ENCODE results near the gene ABHD12. TPM values are rescaled to one million over a fixed set of nuclear protein-coding genes. Genes with fewer than 3 reads are reported as not detected.

Gene ABHD12
- total and polyA plus RNA-seq, 12 donors = 17.6 to 95.8 (median 54.1) TPM

DNA sequence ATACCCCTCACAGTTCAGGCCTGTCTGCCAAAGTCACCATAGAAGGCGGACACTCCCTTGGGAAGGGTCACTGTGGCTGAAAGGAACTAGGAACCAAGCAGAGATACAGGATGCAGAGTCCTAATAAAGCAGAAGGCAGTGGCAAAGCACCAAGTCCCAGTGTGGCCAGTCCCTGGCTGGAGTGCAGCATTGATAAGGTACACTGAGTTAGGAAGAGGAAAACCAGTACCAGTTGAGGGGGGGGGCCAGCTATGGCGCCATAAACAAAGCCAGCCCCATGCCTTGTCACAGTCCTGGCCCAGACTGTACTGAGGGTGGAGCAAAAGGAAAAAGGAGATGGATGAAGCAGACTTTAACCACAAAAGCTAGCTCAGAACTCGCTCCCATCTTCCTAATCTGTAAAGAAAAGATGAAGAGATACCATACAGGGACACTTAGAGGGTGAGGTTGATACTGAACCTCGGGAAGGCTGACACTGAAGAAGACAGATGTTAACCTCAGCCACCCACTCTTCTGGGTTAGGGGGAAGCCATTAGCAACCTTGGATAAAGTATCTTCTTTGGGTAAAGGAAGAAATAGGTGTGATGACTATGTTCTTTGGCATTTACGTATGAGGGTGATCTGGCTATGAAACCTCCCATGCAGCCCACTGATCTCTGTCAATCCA is 7.8 kb downstream of the ABHD12 start:
- no peak for DNase-seq
- no peaks in the 10 kb centered on the region for H3K4me1 ChIP-seq (replicated peaks in 1 of 2)
- no peak overlapping the region for H3K4me3 ChIP-seq
- intact Hi-C loops (cut with DNase I) = no loop called here
- no peak overlapping the region for H3K27ac ChIP-seq
- no peaks in the 10 kb centered on the region for H3K9me3 ChIP-seq (replicated peaks in 1 of 3)
- no peaks in the 10 kb centered on the region for H3K27me3 ChIP-seq
- 83 to 90% (median 88%) methylated on average over 5 of the region's 5 CpGs for WGBS, 4 donors
- H3K36me3 ChIP-seq (replicated peaks in 1 of 2) = no peaks in the 10 kb centered on the region
- TF ChIP-seq, protein P1, sequence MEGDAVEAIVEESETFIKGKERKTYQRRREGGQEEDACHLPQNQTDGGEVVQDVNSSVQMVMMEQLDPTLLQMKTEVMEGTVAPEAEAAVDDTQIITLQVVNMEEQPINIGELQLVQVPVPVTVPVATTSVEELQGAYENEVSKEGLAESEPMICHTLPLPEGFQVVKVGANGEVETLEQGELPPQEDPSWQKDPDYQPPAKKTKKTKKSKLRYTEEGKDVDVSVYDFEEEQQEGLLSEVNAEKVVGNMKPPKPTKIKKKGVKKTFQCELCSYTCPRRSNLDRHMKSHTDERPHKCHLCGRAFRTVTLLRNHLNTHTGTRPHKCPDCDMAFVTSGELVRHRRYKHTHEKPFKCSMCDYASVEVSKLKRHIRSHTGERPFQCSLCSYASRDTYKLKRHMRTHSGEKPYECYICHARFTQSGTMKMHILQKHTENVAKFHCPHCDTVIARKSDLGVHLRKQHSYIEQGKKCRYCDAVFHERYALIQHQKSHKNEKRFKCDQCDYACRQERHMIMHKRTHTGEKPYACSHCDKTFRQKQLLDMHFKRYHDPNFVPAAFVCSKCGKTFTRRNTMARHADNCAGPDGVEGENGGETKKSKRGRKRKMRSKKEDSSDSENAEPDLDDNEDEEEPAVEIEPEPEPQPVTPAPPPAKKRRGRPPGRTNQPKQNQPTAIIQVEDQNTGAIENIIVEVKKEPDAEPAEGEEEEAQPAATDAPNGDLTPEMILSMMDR (IDR thresholded peaks at IDR 0.05) = no peak
- TF ChIP-seq POLR2A (IDR thresholded peaks at IDR 0.05) = no peak

DNA sequence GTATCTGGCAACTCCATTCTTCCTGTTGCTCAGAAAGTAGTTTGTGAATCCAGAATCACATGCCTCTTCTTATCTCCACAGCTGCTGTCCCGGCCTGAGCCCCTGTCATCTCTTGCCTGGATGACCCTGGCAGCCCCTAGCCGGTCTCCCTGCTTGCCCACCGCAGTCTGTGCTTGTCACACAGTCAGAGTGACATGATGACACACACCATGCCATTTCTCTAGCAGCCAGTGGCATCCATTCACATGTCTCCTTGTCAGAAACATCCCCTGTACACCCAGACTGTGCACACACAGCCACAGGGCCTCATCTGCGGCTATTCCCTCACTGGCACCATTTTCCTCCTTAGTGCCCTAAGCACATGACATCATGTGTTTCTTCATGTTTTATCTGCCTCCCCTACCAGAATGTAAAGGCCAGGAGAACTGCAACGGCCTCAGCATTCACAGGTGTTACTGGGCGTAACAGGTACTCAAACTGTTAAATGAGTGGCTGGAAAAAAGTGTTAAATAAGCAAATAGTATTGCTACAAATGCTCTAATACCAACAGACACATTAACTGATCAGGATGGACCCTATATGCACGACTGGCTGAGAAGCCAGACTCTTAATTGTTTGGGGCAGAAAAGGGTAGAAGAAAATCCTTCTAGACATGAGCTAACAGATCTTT is 9.6 kb downstream of the ABHD12 start:
- Histone ChIP-seq H3K36me3 (replicated peaks in 1 of 2) (no peaks in the 10 kb centered on the region), H3K27me3 (no peaks in the 10 kb centered on the region), H3K9me3 (replicated peaks in 1 of 3) (no peaks in the 10 kb centered on the region), H3K27ac (no peak overlapping the region), H3K4me1 (replicated peaks in 1 of 2) (no peaks in the 10 kb centered on the region), H3K4me3 (no peak overlapping the region)
- intact Hi-C loops (cut with DNase I) = no loop called here
- no peak for DNase-seq
- TF ChIP-seq, protein P1 (IDR thresholded peaks at IDR 0.05) = no peak
- no peak for TF ChIP-seq POLR2A (IDR thresholded peaks at IDR 0.05)
- WGBS, 4 donors = 87 to 90% (median 90%) methylated on average over 7 of the region's 7 CpGs

DNA sequence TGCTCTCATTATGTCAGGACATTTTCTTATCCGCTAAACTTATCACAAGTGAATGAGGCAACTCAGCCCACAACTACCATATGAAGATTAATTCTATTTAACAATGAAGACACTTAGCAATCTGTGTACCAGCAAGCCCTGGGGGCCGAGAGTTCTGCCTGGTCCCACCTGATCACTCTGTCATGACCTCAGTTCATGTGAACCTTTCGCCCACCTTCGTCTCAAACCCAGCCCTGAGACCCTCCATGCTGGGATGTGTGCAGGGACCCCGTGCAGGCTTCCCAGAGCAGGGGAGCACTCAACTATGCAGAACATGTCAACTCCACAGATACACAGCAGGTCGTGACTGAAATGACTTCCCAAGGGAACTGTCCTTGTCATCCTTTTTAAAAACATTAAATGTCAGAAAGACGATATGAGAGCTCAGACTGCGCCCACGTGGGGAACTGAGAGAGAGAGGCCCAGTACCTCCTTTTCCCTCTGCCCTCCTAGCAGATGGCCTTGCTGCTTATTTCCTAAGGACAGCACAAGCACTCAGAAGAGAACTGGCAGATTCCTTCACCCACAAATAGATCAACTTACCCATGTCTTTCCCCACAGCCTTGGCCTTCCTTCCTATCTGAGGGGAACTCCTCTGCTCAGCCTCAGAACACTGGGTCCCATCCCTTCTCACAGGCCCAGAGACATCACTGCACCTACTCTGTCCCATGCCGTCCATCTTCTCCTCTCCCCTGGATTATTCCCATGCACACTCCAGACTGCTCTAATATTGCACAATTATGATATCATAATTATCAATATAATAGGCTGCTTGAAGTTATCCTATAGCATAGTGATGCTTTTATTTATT is 11.5 kb downstream of the ABHD12 start:
- no peak for DNase-seq
- TF ChIP-seq POLR2A (IDR thresholded peaks at IDR 0.05) = no peak
- TF ChIP-seq, protein P1 (IDR thresholded peaks at IDR 0.05) = no peak
- Histone ChIP-seq H3K9me3 (replicated peaks in 1 of 3) (no peaks in the 10 kb centered on the region), H3K4me1 (replicated peaks in 1 of 2) (no peaks in the 10 kb centered on the region), H3K36me3 (replicated peaks in 1 of 2) (no peaks in the 10 kb centered on the region), H3K27ac (no peak overlapping the region), H3K4me3 (no peak overlapping the region), H3K27me3 (no peaks in the 10 kb centered on the region)
- intact Hi-C loops (cut with DNase I) = no loop called here
- 81 to 87% (median 86%) methylated on average over 9 to 10 of the region's 10 CpGs for WGBS, 4 donors

DNA sequence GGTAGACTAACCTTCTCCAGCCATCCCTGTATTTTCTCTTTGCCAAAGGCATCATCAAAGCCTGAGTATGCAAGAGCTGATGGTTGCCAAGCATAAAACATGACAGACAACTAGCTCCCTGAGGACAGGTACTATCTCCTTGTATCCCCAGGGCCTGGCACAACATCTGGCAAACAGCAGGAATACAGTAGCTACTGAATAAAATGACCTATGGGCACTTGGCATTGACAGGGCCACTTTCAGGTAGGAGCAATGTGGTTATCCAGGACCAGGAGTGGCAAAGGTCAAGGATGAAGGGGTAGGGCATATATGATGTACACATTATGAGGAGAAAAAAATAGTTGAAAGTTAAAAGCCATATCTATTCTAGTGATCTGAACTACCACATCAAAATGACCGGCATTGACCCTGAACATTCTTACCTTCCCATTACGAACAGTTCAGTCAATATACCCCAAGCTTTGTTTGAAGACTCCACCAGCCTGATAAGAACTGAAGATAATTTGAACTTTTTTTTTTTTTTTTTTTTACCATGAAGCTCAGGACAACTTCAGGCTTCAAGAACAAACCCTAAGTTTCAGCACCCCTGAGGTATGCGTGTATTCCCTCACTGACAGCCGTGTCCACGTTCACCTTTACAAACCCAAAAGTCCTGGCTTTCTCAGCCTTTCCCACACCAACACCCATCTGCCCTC is 12.3 kb downstream of the ABHD12 start:
- 91 to 99% (median 95%) methylated on average over 5 of the region's 5 CpGs for WGBS, 4 donors
- Histone ChIP-seq H3K9me3 (replicated peaks in 1 of 3) (no peaks in the 10 kb centered on the region), H3K4me3 (no peak overlapping the region), H3K36me3 (replicated peaks in 1 of 2) (no peaks in the 10 kb centered on the region), H3K27ac (no peak overlapping the region), H3K4me1 (replicated peaks in 1 of 2) (no peaks in the 10 kb centered on the region), H3K27me3 (no peaks in the 10 kb centered on the region)
- no peak for DNase-seq
- intact Hi-C loops (cut with DNase I) = no loop called here
- TF ChIP-seq POLR2A (IDR thresholded peaks at IDR 0.05) = no peak
- TF ChIP-seq, protein P1 (IDR thresholded peaks at IDR 0.05) = no peak
